ENCODE measurements around the gene SLC9C1. TPM values are rescaled to one million over a fixed set of nuclear protein-coding genes. Genes with fewer than 3 reads are reported as not detected.

Gene SLC9C1
- total and polyA plus RNA-seq, 8 donors, result 1.1 TPM; not detected in 7

DNA sequence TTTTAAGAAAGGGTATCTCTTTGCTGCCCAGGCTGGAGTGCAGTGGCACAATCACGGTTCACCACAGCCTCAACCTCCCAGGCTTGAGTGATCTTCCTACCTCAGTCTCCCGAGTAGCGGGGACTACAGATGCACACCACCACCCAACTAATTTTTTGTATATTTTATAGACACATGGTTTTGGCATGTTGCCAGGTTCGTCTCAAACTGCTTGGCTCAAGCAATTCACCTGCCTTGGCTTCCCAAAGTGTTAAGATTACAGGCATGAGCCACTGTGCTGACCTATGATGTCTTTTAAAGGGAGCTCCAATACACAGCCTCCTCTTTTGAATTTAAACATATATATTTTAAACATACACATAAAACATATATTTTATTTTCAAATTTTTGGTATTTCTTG lies 60.9 kb downstream of the SLC9C1 start:
- Histone ChIP-seq H3K27me3 (no peaks in the 10 kb centered on the region), H3K9me3 (no peaks in the 10 kb centered on the region), H3K27ac (no peak overlapping the region), H3K36me3 (no peaks in the 10 kb centered on the region), H3K4me1 (no peaks in the 10 kb centered on the region), H3K4me3 (no peak overlapping the region)
- 62 to 74% (median 71%) methylated on average over 4 of the region's 4 CpGs for WGBS, 5 donors
- TF ChIP-seq, protein P1, sequence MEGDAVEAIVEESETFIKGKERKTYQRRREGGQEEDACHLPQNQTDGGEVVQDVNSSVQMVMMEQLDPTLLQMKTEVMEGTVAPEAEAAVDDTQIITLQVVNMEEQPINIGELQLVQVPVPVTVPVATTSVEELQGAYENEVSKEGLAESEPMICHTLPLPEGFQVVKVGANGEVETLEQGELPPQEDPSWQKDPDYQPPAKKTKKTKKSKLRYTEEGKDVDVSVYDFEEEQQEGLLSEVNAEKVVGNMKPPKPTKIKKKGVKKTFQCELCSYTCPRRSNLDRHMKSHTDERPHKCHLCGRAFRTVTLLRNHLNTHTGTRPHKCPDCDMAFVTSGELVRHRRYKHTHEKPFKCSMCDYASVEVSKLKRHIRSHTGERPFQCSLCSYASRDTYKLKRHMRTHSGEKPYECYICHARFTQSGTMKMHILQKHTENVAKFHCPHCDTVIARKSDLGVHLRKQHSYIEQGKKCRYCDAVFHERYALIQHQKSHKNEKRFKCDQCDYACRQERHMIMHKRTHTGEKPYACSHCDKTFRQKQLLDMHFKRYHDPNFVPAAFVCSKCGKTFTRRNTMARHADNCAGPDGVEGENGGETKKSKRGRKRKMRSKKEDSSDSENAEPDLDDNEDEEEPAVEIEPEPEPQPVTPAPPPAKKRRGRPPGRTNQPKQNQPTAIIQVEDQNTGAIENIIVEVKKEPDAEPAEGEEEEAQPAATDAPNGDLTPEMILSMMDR (IDR thresholded peaks at IDR 0.05), result no peak
- TF ChIP-seq POLR2AphosphoS5 (IDR thresholded peaks at IDR 0.05) (no peak), EP300 (IDR thresholded peaks at IDR 0.05) (no peak), POLR2A (IDR thresholded peaks at IDR 0.05) (no peak)
- DNase-seq, result no peak
- intact Hi-C loops (cut with DNase I; ENCODE audit: low total_unique reads), result no loop called here

DNA sequence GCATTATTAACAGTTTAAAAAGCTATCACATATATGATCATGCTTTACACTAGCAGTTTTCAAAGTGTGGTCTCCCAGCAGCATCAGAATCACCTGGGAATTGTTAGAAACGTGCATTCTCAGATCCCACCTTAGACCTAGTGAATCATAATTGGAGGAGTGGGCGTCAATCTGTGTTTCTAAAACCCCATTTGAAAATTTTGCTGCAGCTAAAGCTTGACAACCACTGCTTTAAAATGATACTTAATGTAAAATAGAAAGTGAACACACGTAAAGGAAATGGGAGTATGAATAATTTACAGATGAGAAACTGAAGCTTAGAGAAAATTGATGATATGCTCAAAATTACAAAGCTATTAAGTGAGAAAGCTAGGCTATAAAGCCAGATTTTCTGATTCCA lies 62.3 kb downstream of the SLC9C1 start:
- Histone ChIP-seq H3K4me1 (no peaks in the 10 kb centered on the region), H3K27ac (no peak overlapping the region), H3K4me3 (no peak overlapping the region), H3K27me3 (no peaks in the 10 kb centered on the region), H3K36me3 (no peaks in the 10 kb centered on the region), H3K9me3 (no peaks in the 10 kb centered on the region)
- DNase-seq, result no peak
- TF ChIP-seq POLR2A (IDR thresholded peaks at IDR 0.05) (no peak), EP300 (IDR thresholded peaks at IDR 0.05) (no peak)
- TF ChIP-seq, protein P1 (IDR thresholded peaks at IDR 0.05), result no peak
- whole genome bisulfite sequencing, 5 donors, result 71 to 79% (median 78%) methylated on average over 3 of the region's 3 CpGs
- intact Hi-C loops (cut with DNase I; ENCODE audit: low total_unique reads), result no loop called here

DNA sequence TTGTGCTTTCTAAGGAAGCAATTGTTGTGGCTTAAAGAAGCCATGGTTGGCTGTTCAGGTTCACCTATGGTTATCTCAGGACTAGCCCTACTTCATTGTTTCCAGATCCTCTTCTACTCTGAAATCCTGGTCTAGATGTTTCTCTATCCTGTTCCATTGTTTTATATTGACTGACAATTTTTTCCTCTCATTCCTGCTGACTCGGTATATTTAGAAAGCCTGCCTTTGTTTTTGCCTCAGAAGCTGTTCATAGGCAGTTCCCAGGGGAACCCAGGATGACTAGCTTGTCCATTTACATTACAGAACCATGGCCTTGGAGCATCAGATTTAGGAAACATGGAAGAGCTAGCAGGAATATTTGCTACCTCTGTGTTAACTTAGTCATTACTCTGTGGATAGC lies 64.0 kb downstream of the SLC9C1 start:
- Histone ChIP-seq H3K4me3 (no peak overlapping the region), H3K27ac (no peak overlapping the region), H3K36me3 (no peaks in the 10 kb centered on the region), H3K9me3 (peaks cover 0 to 15% (median 6%) of the 10 kb centered on the region in 4 donors), H3K4me1 (no peaks in the 10 kb centered on the region), H3K27me3 (no peaks in the 10 kb centered on the region)
- no peak for DNase-seq
- 76 to 95% (median 85%) methylated on average over 1 of the region's 1 CpG for WGBS, 5 donors
- intact Hi-C loops (cut with DNase I; ENCODE audit: low total_unique reads), result no loop called here
- TF ChIP-seq EP300 (IDR thresholded peaks at IDR 0.05) (no peak), POLR2A (IDR thresholded peaks at IDR 0.05) (no peak), POLR2AphosphoS5 (IDR thresholded peaks at IDR 0.05) (no peak)
- TF ChIP-seq, protein P1 (IDR thresholded peaks at IDR 0.05), result no peak

DNA sequence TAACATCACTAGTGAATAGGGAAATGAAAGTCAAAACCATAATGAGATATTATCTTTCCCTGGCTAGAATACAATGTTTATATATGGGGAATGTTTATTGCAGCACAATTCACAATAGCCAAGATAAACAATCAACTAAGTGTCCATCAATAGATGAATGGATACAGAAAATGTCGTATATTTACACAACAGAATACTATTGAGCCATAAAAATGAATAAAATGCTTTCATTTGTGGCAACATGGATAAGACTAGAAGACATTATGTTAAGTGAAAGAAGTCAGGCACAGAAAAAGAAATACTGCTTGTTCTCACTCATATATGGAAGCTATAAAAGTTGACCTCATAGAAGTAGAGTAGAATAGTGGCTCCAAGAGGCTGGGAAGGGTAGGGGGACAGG lies 65.2 kb downstream of the SLC9C1 start:
- Histone ChIP-seq H3K4me3 (no peak overlapping the region), H3K27ac (no peak overlapping the region), H3K27me3 (no peaks in the 10 kb centered on the region), H3K36me3 (no peaks in the 10 kb centered on the region), H3K9me3 (peaks cover 0 to 24% (median 14%) of the 10 kb centered on the region in 4 donors), H3K4me1 (no peaks in the 10 kb centered on the region)
- intact Hi-C loops (cut with DNase I; ENCODE audit: low total_unique reads), result no loop called here
- TF ChIP-seq POLR2AphosphoS5 (IDR thresholded peaks at IDR 0.05), result no peak
- TF ChIP-seq EP300 (IDR thresholded peaks at IDR 0.05), result no peak
- TF ChIP-seq POLR2A (IDR thresholded peaks at IDR 0.05), result no peak
- TF ChIP-seq, protein P1 (IDR thresholded peaks at IDR 0.05), result no peak
- WGBS, 5 donors, result 56 to 80% (median 74%) methylated on average over 1 of the region's 1 CpG
- DNase-seq, result no peak

Measured in stomach (tissue), 9 donors.